ENCODE data around the gene RNF150. TPM values are rescaled to one million over a fixed set of nuclear protein-coding genes. Genes with fewer than 3 reads are reported as not detected.

The RNF150 gene
- total RNA-seq, 1 donor from 2014 or later = 3.3 TPM

DNA sequence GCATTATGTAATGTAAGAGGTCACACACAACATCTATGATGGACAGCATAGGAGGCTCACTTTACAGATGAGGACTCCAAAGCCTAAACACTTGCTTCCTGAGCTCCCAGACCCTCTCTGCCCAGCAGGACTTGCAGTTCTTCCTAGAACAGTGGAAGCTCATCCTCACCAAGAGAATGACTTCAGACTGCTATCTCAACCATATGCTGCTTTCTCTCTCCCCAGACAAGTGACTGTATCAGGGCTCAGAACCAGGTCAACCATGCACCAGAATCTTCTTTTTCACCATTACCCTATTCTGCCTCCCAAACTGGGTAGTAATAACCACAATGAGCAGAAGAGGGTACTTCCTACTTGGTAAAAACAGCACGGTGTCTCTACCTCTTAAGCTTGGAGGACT lies 12.2 kb downstream of the RNF150 start:
- ATAC-seq (no peak), DNase-seq (no peak)
- Histone ChIP-seq H3K4me1 (no peaks in the 10 kb centered on the region), H3K4me3 (no peak overlapping the region), H3K9me3 (no peaks in the 10 kb centered on the region), H3K36me3 (no peaks in the 10 kb centered on the region), H3K27me3 (ENCODE audit: low read depth) (no peaks in the 10 kb centered on the region), H3K27ac (no peak overlapping the region)
- no peak for TF ChIP-seq CTCF (IDR thresholded peaks at IDR 0.05)
- intact Hi-C loops (cut with DNase I) = no loop called here

GRCh38 chr4:141120036-141120593 lies 13.2 kb downstream of the RNF150 start:
- no peaks in the 10 kb centered on the region for H3K36me3 ChIP-seq
- H3K27me3 ChIP-seq (ENCODE audit: low read depth) = no peaks in the 10 kb centered on the region
- no peaks in the 10 kb centered on the region for H3K4me1 ChIP-seq
- TF ChIP-seq CTCF (IDR thresholded peaks at IDR 0.05) = no peak
- no peak for DNase-seq
- no peak overlapping the region for H3K27ac ChIP-seq
- intact Hi-C loops (cut with DNase I) = no loop called here
- no peak overlapping the region for H3K4me3 ChIP-seq
- no peaks in the 10 kb centered on the region for H3K9me3 ChIP-seq
- ATAC-seq = no peak

- Histone ChIP-seq H3K9me3 (no peaks in the 10 kb centered on the region), H3K27ac (no peak overlapping the region), H3K4me3 (no peak overlapping the region), H3K36me3 (no peaks in the 10 kb centered on the region), H3K4me1 (no peaks in the 10 kb centered on the region), H3K27me3 (ENCODE audit: low read depth) (no peaks in the 10 kb centered on the region)
- TF ChIP-seq CTCF (IDR thresholded peaks at IDR 0.05) = no peak
- ATAC-seq = no peak
- DNase-seq = no peak
- intact Hi-C loops (cut with DNase I) = no loop called here
Measured at GRCh38 chr4:141119071-141119470, 14.2 kb downstream of the RNF150 start.

- Histone ChIP-seq H3K27me3 (ENCODE audit: low read depth) (no peaks in the 10 kb centered on the region), H3K27ac (no peak overlapping the region), H3K4me3 (no peak overlapping the region), H3K4me1 (no peaks in the 10 kb centered on the region), H3K9me3 (no peaks in the 10 kb centered on the region), H3K36me3 (no peaks in the 10 kb centered on the region)
- TF ChIP-seq CTCF (IDR thresholded peaks at IDR 0.05) = no peak
- intact Hi-C loops (cut with DNase I) = no loop called here
- DNase-seq (no peak), ATAC-seq (no peak)
Measured at GRCh38 chr4:141118381-141118780, 14.9 kb downstream of the RNF150 start.

GRCh38 chr4:141117935-141118334 lies 15.3 kb downstream of the RNF150 start:
- intact Hi-C loops (cut with DNase I) = no loop called here
- no peaks in the 10 kb centered on the region for H3K27me3 ChIP-seq (ENCODE audit: low read depth)
- DNase-seq = no peak
- no peak for ATAC-seq
- H3K4me1 ChIP-seq = no peaks in the 10 kb centered on the region
- H3K36me3 ChIP-seq = no peaks in the 10 kb centered on the region
- no peak overlapping the region for H3K27ac ChIP-seq
- TF ChIP-seq CTCF (IDR thresholded peaks at IDR 0.05) = no peak
- no peak overlapping the region for H3K4me3 ChIP-seq
- H3K9me3 ChIP-seq = no peaks in the 10 kb centered on the region

- no peaks in the 10 kb centered on the region for H3K27me3 ChIP-seq (ENCODE audit: low read depth)
- no peak for ATAC-seq
- H3K4me3 ChIP-seq = no peak overlapping the region
- no peaks in the 10 kb centered on the region for H3K36me3 ChIP-seq
- intact Hi-C loops (cut with DNase I) = no loop called here
- TF ChIP-seq CTCF (IDR thresholded peaks at IDR 0.05) = no peak
- H3K4me1 ChIP-seq = no peaks in the 10 kb centered on the region
- H3K27ac ChIP-seq = no peak overlapping the region
- H3K9me3 ChIP-seq = no peaks in the 10 kb centered on the region
- DNase-seq = no peak
Measured at GRCh38 chr4:141109983-141110382, 23.3 kb downstream of the RNF150 start.

Data from lower lobe of right lung (tissue), 2 donors.